ENCODE measurements around the gene SNRNP70. TPM values are rescaled to one million over a fixed set of nuclear protein-coding genes. Genes with fewer than 3 reads are reported as not detected.

Gene SNRNP70
- total RNA-seq, 1 donor from 2014 or later: 355 TPM

DNA sequence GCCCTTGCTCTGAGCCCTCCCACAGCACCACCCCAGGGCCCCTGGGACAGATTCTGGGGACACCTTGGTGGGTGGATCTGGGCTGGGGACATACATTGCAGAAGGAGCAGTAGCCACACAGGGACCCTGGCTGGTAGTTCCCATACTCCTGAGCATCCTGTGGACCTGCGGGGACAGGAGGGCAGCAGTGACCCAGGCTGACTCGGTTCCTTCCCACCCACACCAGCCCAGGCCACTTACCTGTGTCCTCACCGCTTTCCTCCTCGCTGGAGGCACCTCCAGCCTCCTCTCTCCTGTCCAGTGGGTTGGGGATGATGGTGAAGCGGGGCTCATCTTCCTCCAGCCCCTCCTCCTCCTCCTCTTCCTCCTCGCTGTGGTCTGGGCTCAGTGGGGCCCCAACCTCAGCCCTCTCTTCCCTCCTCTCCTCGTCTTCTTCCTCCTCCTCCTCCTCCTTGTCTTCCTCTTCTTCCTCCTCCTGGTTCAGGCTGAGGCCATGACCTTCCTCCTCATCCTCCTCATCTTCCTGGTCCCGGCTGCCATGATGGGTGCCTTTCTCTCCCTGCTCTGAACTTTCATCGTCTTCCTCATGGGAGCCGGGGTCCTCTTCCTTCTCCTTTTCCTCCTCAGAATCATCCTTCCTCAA lies 68.0 kb downstream of the SNRNP70 start:
- Mint-ChIP-seq H3K27ac (no peak overlapping the region), H3K9me3 (ENCODE audit: low read depth) (peaks cover 8% of the 10 kb centered on the region), H3K4me3 (ENCODE audit: low read depth) (no peak overlapping the region), H3K27me3 (peaks cover 40% of the 10 kb centered on the region), H3K4me1 (ENCODE audit: low read depth) (peaks cover 15% of the 10 kb centered on the region), H3K36me3 (ENCODE audit: insufficient read depth) (no peaks in the 10 kb centered on the region)
- TF ChIP-seq, protein P1, sequence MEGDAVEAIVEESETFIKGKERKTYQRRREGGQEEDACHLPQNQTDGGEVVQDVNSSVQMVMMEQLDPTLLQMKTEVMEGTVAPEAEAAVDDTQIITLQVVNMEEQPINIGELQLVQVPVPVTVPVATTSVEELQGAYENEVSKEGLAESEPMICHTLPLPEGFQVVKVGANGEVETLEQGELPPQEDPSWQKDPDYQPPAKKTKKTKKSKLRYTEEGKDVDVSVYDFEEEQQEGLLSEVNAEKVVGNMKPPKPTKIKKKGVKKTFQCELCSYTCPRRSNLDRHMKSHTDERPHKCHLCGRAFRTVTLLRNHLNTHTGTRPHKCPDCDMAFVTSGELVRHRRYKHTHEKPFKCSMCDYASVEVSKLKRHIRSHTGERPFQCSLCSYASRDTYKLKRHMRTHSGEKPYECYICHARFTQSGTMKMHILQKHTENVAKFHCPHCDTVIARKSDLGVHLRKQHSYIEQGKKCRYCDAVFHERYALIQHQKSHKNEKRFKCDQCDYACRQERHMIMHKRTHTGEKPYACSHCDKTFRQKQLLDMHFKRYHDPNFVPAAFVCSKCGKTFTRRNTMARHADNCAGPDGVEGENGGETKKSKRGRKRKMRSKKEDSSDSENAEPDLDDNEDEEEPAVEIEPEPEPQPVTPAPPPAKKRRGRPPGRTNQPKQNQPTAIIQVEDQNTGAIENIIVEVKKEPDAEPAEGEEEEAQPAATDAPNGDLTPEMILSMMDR (IDR thresholded peaks at IDR 0.05; ENCODE audit: unreplicated experiment): no peak
- no peak for DNase-seq (ENCODE audit: low spot score, unreplicated experiment)

DNA sequence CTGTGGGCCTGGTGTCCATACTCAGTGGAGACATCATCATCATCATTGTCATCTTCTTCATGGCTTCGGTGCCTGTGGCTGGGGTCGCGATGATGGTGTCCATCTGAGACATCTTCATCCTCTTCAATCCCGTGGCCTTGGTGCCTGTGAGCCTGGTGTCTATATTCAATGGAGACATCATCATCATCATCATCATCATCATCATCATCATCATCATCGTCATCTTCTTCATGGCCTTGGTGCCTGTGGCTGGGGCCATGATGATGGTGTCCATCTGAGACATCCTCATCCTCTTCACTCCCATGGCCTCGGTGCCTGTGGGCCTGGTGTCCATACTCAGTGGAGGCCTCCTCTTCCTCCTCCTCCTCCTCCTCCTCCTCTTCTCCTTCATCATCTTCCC lies 69.0 kb downstream of the SNRNP70 start:
- Mint-ChIP-seq H3K27ac (no peak overlapping the region), H3K9me3 (ENCODE audit: low read depth) (peaks cover 8% of the 10 kb centered on the region), H3K4me1 (ENCODE audit: low read depth) (peaks cover 14% of the 10 kb centered on the region), H3K4me3 (ENCODE audit: low read depth) (no peak overlapping the region), H3K27me3 (peaks cover 44% of the 10 kb centered on the region), H3K36me3 (ENCODE audit: insufficient read depth) (no peaks in the 10 kb centered on the region)
- TF ChIP-seq, protein P1 (IDR thresholded peaks at IDR 0.05; ENCODE audit: unreplicated experiment): no peak
- no peak for DNase-seq (ENCODE audit: low spot score, unreplicated experiment)

DNA sequence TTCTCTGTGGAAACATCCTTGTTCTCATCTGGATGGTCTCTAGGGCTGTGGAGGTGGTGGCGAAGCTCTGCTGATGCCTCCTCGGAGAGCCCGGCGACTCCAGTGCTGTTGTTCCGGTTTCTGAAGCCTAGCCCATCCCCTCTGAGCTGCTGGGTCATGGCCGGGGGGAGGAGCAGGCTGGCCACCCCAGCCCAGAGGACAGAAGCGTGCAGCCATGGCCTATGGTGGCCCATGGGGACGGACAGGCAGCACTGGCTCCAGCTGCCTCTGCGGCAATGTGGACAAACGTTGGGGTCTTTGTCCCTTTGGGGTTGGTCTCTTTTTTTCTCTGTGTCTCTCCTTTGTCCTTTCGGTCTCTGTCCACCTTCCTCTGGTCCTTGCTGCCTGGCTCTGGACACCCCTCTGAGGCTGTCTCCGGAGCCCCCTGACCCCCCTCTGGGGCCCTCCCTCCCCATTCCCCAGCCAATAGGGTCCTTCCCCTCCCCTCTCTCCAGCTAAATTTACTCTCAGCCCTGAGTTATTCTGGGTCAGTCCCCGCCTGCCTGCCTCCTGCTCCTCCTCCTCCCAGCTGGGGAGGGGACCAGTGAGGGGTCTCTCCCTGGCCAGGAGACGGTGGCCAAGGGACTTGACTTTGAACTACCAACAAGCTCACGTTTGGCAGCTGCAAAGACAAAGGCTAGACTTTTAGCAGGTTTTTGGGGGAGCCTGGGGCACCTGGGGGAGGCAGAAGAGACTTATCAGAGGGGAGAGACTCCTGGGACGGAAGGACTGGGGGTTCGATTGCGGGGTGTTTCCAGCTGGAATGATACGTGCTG lies 70.0 kb downstream of the SNRNP70 start, which contains the start of gene HRC:
TSS of gene HRC (minus strand) at position 392 of the 815 bp plus-strand sequence. CDS start at position 233, 159 bp downstream.
- DNase-seq (ENCODE audit: low spot score, unreplicated experiment): no peak
- H3K9me3 Mint-ChIP-seq (ENCODE audit: low read depth): peaks cover 8% of the 10 kb centered on the region
- H3K4me1 Mint-ChIP-seq (ENCODE audit: low read depth): peaks cover 16% of the 10 kb centered on the region
- H3K27me3 Mint-ChIP-seq: peaks cover 50% of the 10 kb centered on the region
- H3K36me3 Mint-ChIP-seq (ENCODE audit: insufficient read depth): no peaks in the 10 kb centered on the region
- peak within 1 kb of the TSS; percentile 37 for H3K4me3 Mint-ChIP-seq (ENCODE audit: low read depth)
- TF ChIP-seq, protein P1 (IDR thresholded peaks at IDR 0.05; ENCODE audit: unreplicated experiment): no peak
- no peak within 1 kb of the TSS for H3K27ac Mint-ChIP-seq

DNA sequence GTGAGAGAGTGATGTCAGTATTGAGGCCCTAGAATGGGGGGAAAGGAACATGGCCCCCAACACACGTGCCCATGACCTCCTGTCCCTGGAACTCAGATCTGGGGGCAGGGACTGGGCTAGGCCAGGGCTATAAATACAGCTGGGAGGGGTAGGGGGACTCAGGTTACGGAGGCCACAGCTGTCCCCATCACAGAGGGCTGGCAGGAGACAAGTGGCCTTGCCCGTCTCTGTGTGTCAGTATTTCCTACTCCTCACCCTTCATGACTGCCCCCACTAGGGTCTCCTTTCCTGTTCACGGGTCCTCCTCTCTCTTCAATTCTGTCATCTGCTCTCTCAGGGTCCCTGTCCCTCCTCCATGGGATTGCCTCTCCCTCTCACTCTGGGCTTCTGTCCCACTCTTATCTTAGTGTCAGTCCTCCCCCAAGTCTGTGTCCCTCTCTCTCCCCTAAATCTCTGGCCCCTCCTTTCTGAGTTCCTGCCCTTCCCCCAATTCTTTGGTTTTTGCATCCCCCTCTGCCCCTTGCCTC lies 70.6 kb downstream of the SNRNP70 start:
- Mint-ChIP-seq H3K4me3 (ENCODE audit: low read depth) (peak overlapping the region; percentile 37), H3K9me3 (ENCODE audit: low read depth) (peaks cover 8% of the 10 kb centered on the region), H3K4me1 (ENCODE audit: low read depth) (peaks cover 16% of the 10 kb centered on the region), H3K27me3 (peaks cover 56% of the 10 kb centered on the region), H3K36me3 (ENCODE audit: insufficient read depth) (peaks cover under 1% of the 10 kb centered on the region), H3K27ac (no peak overlapping the region)
- DNase-seq (ENCODE audit: low spot score, unreplicated experiment): no peak
- TF ChIP-seq, protein P1 (IDR thresholded peaks at IDR 0.05; ENCODE audit: unreplicated experiment): no peak

DNA sequence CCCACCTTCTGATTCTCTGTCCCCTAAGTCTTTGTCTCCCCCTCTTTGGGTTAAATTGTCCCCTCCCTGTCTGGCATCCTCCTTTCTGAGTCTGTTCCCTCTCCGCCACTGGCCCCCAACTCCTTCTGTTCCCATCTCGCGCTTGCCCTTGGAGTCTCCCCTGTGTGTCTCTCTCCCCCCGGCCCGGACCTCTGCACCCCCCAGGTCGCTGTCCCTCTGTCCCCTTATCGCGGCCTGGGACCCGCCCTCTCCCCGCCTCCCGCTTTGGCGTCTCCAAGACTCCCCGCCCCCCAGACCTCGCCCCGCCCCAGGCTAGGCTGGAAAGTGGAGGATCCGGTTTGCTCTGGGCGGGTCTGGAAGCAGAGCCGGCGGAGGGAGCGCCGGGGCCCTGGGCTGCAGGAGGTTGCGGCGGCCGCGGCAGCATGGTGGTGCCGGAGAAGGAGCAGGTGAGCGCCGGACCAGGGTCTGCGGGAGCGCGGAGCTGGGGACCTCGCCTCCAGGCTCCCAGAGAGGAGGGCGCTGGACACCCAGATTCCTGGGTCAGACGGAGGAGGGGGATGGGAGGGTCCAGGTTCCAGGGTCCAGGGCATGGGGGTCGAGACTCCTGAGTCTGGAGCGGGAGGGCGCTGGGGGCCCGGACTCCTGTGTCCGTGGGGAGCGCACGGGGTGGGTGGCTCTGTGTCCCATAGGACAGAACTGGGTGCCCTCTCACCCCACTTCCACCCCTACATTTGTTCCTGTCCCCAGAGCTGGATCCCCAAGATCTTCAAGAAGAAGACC lies 72.4 kb downstream of the SNRNP70 start, which contains the start of gene TRPM4:
TSS of gene TRPM4 (plus strand) at position 348 of the 780 bp plus-strand sequence. CDS start at position 423, 75 bp downstream.
- Mint-ChIP-seq H3K9me3 (ENCODE audit: low read depth) (peaks cover 8% of the 10 kb centered on the region), H3K27ac (peak within 1 kb of the TSS; percentile 81)

More for the DNA sequence above, 72.4 kb downstream of the SNRNP70 start, which contains the start of gene TRPM4:
- Mint-ChIP-seq H3K27me3 (peaks cover 55% of the 10 kb centered on the region), H3K4me3 (ENCODE audit: low read depth) (peak within 1 kb of the TSS; percentile 72), H3K36me3 (ENCODE audit: insufficient read depth) (peaks cover 2% of the 10 kb centered on the region), H3K4me1 (ENCODE audit: low read depth) (peaks cover 16% of the 10 kb centered on the region)
- TF ChIP-seq, protein P1 (IDR thresholded peaks at IDR 0.05; ENCODE audit: unreplicated experiment): no peak
- DNase-seq (ENCODE audit: low spot score, unreplicated experiment): peak; percentile 89
